ENCODE measurements around the gene WT1. TPM values are rescaled to one million over a fixed set of nuclear protein-coding genes. Genes with fewer than 3 reads are reported as not detected.

The WT1 gene
- total and polyA plus RNA-seq, 2 donors (not counting 3 experiments of a cell fraction or from before 2014, with no cell fraction given): not detected

GRCh38 chr11:32446227-32446626, 10.9 kb upstream of the WT1 start:
- no peak for TF ChIP-seq FOS (IDR thresholded peaks at IDR 0.05; ENCODE audit: borderline replicate concordance, insufficient read depth, low read length)
- TF ChIP-seq EZH2 (IDR thresholded peaks at IDR 0.05; ENCODE audit: borderline replicate concordance, low read depth, low read length, severe bottlenecking): no peak
- TF ChIP-seq MYC (IDR thresholded peaks at IDR 0.05; ENCODE audit: low read depth, low read length): no peak
- no peak for TF ChIP-seq POLR2A (IDR thresholded peaks at IDR 0.05; ENCODE audit: low read depth, low read length)
- no peak for TF ChIP-seq POLR2AphosphoS5 (IDR thresholded peaks at IDR 0.05; ENCODE audit: insufficient read depth, low read depth, low read length)
- H3K27ac ChIP-seq (ENCODE audit: insufficient read depth, low read depth, low read length): no peak overlapping the region
- H3K9me1 ChIP-seq (replicated peaks; ENCODE audit: control insufficient read depth, extremely low read depth, insufficient read depth, low read length): no peaks in the 10 kb centered on the region
- BruUV-seq (replicated peaks): no TSS peak
- DNase-seq (ENCODE audit: low read depth, low spot score) (no peak), FAIRE-seq (no peak)
- H3K79me2 ChIP-seq (ENCODE audit: control insufficient read depth, insufficient read depth, low read length): no peaks in the 10 kb centered on the region
- no peak overlapping the region for H3K9ac ChIP-seq (replicated peaks; ENCODE audit: extremely low read depth, insufficient read depth, low read length)
- no peaks in the 10 kb centered on the region for H3K9me3 ChIP-seq (replicated peaks; ENCODE audit: control insufficient read depth, insufficient read depth, low read length)
- ChIA-PET POLR2A (no interaction called here), CTCF (no interaction called here)
- no peak overlapping the region for H3K4me3 ChIP-seq (replicated peaks in 1 of 3; ENCODE audit: insufficient read depth in 1 of 3, low read depth in 1 of 3, low read length in 3 of 3)
- intact Hi-C loops (cut with micrococcal nuclease) (no loop called here), dilution Hi-C loops (cut with MboI; ENCODE audit: extremely low pct_ligation_motif_present, low sequenced_read_pairs) (no loop called here)
- H3K4me1 ChIP-seq (ENCODE audit: control insufficient read depth, extremely low read depth, insufficient read depth, low read length): no peaks in the 10 kb centered on the region
- peaks cover 11 to 24% of the 10 kb centered on the region in 2 experiments for H3K27me3 ChIP-seq (ENCODE audit: control insufficient read depth in 2 of 2, insufficient read depth in 2 of 2, low read length in 2 of 2)
- no peak overlapping the region for H2AFZ ChIP-seq (ENCODE audit: low read depth, low read length)
- H4K20me1 ChIP-seq (replicated peaks; ENCODE audit: control insufficient read depth, extremely low read depth, insufficient read depth, low read length): no peaks in the 10 kb centered on the region
- no peak overlapping the region for H3K4me2 ChIP-seq (ENCODE audit: insufficient read depth, low read length)
- no peaks in the 10 kb centered on the region for H3K36me3 ChIP-seq (ENCODE audit: control insufficient read depth in 2 of 2, extremely low read depth in 1 of 2, insufficient read depth in 2 of 2, low read length in 2 of 2)

GRCh38 chr11:32444186-32444585, 8.8 kb upstream of the WT1 start:
- TF ChIP-seq FOS (IDR thresholded peaks at IDR 0.05; ENCODE audit: borderline replicate concordance, insufficient read depth, low read length) (no peak), JUN (IDR thresholded peaks at IDR 0.05; ENCODE audit: borderline replicate concordance, insufficient read depth, insufficient read length, low read depth) (no peak), EZH2 (IDR thresholded peaks at IDR 0.05; ENCODE audit: borderline replicate concordance, low read depth, low read length, severe bottlenecking) (no peak), POLR2AphosphoS5 (IDR thresholded peaks at IDR 0.05; ENCODE audit: insufficient read depth, low read depth, low read length) (no peak), GATA2 (IDR thresholded peaks at IDR 0.05; ENCODE audit: insufficient read depth, insufficient read length, low read depth, low read length) (no peak), MAX (IDR thresholded peaks at IDR 0.05; ENCODE audit: insufficient read depth, insufficient read length) (no peak), CTCF (IDR thresholded peaks at IDR 0.05; ENCODE audit: extremely low read depth in 1 of 2, insufficient read depth in 1 of 2, low read depth in 1 of 2, low read length in 2 of 2) (no peak), POLR2A (IDR thresholded peaks at IDR 0.05; ENCODE audit: low read depth, low read length) (no peak), MYC (IDR thresholded peaks at IDR 0.05; ENCODE audit: low read depth, low read length) (no peak)
- no peaks in the 10 kb centered on the region for H3K36me3 ChIP-seq (ENCODE audit: control insufficient read depth in 2 of 2, extremely low read depth in 1 of 2, insufficient read depth in 2 of 2, low read length in 2 of 2)
- dilution Hi-C loops (cut with MboI; ENCODE audit: extremely low pct_ligation_motif_present, low sequenced_read_pairs): no loop called here
- no peaks in the 10 kb centered on the region for H3K9me3 ChIP-seq (replicated peaks; ENCODE audit: control insufficient read depth, insufficient read depth, low read length)
- peaks cover 23 to 42% of the 10 kb centered on the region in 2 experiments for H3K27me3 ChIP-seq (ENCODE audit: control insufficient read depth in 2 of 2, insufficient read depth in 2 of 2, low read length in 2 of 2)
- no peaks in the 10 kb centered on the region for H4K20me1 ChIP-seq (replicated peaks; ENCODE audit: control insufficient read depth, extremely low read depth, insufficient read depth, low read length)
- H3K9ac ChIP-seq (replicated peaks; ENCODE audit: extremely low read depth, insufficient read depth, low read length): no peak overlapping the region
- intact Hi-C loops (cut with micrococcal nuclease): no loop called here
- H2AFZ ChIP-seq (ENCODE audit: low read depth, low read length): no peak overlapping the region
- H3K27ac ChIP-seq (ENCODE audit: insufficient read depth, low read depth, low read length): no peak overlapping the region
- no peak for DNase-seq (ENCODE audit: low read depth, low spot score)
- ChIA-PET POLR2A (no interaction called here), CTCF (no interaction called here)
- H3K4me1 ChIP-seq (ENCODE audit: control insufficient read depth, extremely low read depth, insufficient read depth, low read length): no peaks in the 10 kb centered on the region
- H3K9me1 ChIP-seq (replicated peaks; ENCODE audit: control insufficient read depth, extremely low read depth, insufficient read depth, low read length): no peaks in the 10 kb centered on the region
- H3K79me2 ChIP-seq (ENCODE audit: control insufficient read depth, insufficient read depth, low read length): no peaks in the 10 kb centered on the region
- no peak for FAIRE-seq
- H3K4me2 ChIP-seq (ENCODE audit: insufficient read depth, low read length): no peak overlapping the region
- H3K4me3 ChIP-seq (replicated peaks in 1 of 3; ENCODE audit: insufficient read depth in 1 of 3, low read depth in 1 of 3, low read length in 3 of 3): no peak overlapping the region
- no TSS peak for BruUV-seq (replicated peaks)

Data from endothelial cell of umbilical vein (primary cell).